GM12892 (cell line): ENCODE results near the gene YWHAE.

Source experiments
- POLR2A ChIP-seq: IDR thresholded peaks from 2 replicates; pipeline ENCODE4 v1.6.1; 2011; ENCODE audit warnings: low read depth, low read length, control low read depth
- POLR2AphosphoS5 ChIP-seq: IDR thresholded peaks from 2 replicates; pipeline ENCODE4 v1.6.1; 2011; ENCODE audit warnings: low read depth, low read length, control low read depth

DNA sequence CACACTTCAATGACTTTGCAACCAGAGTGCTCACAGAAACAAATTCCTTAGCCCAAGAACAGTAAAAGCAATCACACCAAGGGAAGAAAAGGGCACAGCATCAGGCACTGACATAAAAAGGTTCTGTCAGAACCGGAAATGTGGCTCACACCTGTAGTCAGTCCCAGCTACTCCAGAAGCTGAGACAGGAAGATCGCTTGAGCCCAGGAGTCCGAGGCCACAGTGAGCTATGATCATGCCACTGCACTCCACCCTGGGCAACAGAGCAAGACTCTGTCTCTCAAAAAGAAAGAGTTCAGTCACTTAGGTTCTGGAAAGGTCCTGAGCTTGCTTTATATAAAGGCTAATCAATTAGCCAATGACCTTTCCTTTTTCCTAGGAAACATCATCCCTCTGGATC, 22.7 kb downstream of the YWHAE start:
- no peak for TF ChIP-seq POLR2AphosphoS5
- TF ChIP-seq POLR2A, result no peak
